Activated CD8-positive, alpha-beta memory T cell treated with anti-CD3 and anti-CD28 coated beads, Interleukin-2, amount 50 U/mL, for 48 hours (primary cell): Measurements from ENCODE around the gene ATXN10.
"Not testable (repeated sequence)": the region's sequence is repeated elsewhere in the genome, so short reads cannot be mapped to it uniquely, and the experiment has no call there.

Experiments used
- DNase-seq: peaks from one replicate; pipeline ENCODE4 v3.0.0-alpha.2; 2020

The ATXN10 gene

DNA sequence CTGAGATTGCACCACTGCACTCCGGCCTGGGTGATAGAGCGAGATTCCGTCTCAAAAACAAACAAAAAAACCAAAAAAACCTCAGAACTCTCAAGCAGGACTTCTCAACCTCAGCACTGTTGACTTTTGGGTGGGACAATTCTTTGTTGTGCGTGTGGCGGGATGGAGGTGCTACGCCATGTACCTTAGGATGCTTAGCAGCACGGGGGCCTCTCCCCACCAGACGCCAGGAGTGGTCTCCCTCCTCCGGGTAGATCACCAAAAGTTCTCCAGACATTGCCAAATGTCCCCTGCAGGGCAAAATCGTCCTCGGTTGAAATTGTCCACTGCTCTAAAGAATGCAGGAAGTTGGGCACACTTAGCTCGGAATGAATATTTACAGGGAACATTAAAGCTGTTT lies 26.9 kb upstream of the ATXN10 start:
- no peak for DNase-seq

DNA sequence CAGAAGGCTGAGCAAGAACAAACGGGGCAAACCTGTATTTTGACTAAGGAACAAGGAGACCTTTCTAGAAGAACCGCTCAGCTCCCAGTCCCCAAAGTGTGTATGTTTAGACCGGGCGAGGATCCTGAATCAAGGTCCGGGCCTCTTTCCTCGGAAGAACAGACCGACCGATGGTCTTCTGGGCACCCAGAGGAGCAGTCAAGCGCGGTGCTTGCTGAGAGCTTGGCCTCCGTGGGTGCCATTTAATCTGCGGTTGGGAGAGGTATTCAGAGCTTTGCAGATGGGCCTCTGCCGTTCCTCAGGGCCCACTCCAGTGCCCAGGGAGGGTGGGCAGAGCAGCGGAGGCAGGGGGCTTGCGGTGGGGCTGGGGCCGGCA lies 26.5 kb upstream of the ATXN10 start:
- DNase-seq = no peak

DNA sequence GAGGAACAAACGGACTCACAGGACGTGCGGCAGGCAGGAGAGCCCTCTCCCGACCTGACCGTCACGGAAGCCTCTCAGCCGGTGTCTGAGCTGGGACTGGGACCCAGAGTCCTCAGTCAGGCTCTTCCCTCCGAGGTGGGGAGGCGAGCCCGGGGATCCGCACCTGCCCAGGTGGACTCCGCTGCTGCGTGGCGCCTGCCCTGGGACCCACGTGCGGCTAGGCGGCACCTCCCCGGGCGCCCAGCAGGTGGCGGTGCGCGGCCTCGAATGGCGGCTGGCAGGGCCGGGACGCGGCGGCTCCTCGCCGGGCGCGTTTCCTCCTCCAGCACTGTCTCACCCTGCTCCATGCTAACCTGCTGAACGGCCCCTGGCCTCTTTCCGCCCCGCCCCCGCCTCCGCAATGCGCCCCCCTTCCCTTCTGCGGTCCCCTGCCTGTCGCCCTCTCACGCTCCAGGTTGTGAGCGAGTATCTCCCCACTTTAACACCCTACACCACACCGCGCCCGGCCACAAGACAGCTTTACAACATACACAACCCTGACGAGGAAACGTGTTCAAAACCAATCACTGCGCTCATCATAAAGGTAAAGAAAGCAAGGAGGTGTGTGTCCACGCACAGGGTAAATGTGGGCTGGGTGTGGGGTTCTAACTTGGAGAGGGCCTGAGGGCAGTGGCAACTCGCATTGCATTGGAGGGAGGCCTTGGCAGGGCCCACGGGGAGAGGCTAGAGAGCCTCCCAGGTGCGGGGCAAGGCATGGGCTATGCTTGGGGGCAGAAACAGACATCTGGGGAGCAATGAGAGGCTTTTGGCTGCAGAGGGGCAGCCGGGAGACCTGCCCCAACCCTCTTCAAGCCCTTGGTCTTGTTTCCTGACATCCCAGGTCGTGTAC lies 25.9 kb upstream of the ATXN10 start:
- DNase-seq = peak; percentile 94

DNA sequence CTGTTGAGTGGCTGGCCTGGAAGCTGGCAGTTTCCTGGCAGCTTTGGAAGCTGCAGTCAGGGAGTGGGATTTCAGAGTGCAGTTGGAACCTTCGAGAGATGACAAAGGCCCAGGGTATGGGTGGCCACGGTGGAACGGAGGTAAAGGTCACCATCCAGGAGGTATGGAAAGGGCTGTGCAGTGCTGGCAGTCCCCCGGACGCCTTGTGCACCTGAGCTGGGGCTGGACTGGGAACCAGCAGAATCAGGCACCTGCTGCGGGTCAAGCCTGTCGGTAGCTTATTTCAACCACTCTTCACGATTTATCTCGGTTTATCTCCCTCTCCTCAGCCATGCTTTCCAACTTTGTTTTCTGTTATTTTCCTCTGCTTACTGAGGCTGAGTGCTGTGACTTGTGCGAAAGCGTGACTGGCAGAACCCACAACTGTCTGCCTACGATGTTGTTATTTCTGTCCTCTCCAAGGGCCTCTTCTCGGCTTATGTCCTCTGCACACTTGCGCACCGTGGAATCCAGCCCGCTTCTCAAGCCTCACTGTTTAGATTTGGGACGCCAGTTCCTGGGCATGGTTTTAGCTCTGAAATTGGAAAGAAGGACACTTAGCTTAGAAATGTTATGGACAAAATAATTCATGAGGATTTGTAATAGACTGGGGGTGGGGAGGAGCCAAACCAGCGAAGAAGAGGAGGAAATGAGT lies 24.0 kb upstream of the ATXN10 start:
- no peak for DNase-seq

DNA sequence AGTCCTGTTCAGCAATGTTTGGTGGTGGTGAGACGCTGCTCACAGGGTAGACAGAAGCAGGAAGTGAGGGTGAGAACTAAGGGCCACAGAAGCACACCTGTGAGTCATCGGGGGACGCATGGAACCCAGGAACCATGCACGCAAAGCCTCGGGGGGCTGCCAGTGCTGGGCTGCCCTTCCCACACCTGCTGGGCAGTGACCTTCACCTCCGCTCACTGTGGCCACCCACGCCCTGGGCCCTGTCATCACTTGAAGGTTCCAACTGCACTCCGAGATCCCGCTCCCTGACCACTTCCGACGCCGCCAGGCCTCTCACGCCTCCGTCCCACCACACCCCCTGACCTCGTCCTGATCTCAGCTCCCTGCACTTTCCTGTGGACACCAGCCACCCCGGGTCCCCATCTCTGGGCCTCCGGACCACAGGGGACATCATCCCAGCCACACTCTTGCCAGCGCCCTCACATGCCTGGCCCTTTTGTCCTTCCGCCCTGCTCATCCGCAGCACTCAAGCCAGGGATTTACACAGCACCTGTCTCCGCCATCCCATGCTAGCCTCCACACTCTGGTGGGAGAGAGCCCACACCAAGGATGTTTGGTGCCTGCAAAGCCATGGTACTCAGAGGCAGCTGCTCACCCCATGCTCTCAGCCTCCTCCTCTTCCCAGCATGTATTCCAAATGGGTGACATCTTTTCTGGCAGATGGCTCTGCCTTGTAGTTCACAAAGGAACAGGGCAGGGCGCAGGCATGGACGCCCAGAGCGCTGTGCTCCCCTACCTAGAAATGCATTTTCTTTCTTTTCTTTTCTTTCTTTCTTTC lies 23.1 kb upstream of the ATXN10 start:
- no peak for DNase-seq

DNA sequence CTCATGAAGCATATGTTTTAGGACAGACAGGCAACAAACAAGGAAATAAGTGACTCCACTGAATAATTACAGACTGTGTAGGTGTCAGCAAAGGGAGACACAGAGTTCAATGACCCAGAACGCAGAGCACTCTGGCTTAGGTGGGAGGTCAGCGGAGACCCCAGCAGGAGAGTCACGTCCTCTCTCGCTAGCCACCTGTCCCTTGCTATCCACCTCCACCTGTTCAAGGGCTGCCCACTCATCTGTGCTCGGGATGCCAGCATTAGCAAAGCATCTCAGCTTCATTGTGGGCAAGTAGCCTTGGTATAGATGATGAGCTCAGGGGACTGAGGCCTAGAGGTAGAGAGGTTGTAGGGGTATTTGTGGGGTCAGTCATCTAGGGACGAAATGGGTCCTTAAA lies 21.8 kb upstream of the ATXN10 start:
- no peak for DNase-seq

DNA sequence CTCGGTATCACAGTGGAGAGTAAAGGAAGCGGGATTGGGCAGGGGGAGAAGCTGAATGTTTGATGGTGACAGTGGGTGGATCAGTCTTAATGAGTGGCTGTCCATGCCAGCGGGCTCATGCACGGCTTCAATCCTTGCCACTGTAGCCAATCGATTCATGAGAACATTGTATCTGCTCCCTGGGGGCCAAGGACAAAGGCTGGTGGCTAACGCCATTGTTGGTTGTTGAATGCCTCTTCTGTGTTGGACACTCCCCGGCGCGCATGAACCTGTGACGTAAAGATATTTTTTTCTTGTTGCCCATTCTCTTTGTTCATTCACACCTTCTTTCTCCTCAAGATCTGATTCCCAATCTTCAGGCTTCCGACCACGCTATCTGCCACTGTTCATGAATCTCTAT lies 20.9 kb upstream of the ATXN10 start:
- DNase-seq = no peak

DNA sequence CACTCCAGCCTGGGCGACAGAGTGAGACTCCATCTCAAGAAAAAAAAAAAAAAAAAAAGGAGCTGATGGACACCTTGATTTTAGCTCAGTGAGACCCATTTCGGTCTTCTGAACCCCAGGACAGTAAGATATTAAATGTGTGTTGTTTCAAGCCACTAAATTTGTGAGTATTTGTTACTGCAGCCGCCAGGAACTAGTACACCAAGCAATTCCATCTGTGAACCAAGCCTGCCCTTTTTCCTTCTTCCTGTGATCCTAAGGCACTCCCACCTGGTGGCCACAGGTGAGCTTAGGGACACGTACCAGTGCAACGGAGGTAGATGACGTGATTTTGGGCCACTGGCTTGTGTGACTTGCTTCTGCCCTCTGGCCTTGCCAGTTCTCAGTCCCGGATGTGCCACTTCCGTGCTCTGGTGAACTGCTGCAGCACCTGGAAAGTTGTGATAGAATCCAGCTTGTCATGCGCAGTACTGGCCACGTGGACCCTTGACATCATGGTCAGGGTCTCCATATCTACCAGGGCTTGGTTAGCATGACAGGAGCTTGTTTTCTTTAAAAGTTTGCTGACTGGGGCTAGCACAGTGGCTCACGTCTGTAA lies 19.6 kb upstream of the ATXN10 start:
- no peak for DNase-seq

DNA sequence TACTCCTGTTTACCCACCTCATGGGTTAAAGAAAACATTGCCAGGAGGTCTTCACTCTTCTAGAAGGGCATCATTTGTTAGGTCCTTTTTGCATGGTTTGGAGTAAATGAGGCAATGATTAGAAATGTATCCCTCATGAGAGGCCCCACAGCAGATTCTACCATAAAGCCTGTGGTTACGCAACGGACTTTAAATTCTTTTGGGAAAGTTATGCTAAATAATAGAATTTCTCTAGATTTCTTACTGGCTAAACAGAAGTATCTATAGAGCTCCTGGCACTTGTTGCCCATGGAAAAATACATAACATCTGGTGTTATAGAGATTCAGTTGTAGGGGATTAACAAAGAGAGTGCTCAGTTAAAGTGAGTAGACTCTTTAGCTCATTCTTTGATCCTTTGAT lies 15.1 kb upstream of the ATXN10 start:
- no peak for DNase-seq

DNA sequence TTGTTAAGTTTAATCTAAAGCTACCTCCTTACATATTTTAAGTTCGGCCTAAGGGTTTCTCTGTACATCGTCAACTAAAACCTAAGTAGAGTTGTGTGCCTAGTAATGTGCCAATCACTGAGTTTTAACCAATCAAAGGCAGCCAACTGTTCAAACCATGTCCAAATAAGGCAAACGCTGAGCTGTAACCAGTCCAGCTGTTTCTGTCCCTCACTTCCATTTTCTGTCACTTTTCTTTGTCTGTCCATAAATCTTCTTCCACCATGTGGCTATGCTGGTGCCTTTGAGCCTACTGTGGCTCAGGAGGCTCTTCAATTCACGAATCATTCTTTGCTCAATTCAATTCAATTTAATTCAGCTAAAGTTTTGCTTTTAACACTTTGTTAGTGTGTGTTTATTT lies 13.9 kb upstream of the ATXN10 start:
- DNase-seq = no peak

DNA sequence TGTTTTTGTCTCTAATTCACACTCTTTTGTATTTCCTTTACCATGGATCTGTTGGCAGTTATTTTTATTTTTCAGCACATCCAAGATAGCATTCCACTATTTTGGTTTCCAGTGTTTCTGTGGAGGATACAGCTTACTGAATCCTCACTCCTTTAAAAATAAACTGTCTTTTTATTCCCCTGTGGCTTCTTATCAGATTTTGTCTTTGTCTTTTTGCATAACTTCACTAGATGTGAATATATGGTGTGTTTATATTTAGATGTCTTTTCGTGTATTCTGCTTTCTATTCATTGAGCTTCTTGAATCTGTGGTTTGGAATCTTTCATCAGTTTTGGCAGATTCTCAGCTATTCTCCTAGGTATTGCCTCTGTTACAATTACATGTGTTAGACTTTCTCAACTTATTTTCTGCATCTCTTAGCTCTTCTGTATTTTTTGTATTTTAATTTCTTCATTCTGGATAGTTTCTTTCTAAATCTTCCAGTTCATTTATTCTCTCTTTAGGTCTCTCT lies 7.4 kb upstream of the ATXN10 start:
- no peak for DNase-seq

DNA sequence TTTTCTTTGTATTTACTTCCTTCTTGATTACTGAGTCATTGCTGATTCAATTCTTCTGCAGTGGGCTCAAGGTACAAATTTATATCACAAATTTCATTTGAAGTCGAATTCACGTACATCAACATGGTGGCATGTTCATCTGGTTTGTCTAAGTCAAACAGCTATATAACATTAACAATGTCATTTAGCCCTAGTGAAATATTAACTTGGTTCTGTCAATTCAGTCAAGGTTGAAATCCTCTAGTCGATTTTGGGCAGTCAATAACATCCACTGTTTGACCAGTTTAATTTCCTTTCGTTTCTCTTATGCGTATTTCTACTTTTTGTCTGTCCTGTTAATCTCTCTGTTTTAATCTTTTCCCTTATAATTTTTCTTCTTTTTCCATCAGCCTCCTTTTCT lies 4.1 kb upstream of the ATXN10 start:
- no peak for DNase-seq

DNA sequence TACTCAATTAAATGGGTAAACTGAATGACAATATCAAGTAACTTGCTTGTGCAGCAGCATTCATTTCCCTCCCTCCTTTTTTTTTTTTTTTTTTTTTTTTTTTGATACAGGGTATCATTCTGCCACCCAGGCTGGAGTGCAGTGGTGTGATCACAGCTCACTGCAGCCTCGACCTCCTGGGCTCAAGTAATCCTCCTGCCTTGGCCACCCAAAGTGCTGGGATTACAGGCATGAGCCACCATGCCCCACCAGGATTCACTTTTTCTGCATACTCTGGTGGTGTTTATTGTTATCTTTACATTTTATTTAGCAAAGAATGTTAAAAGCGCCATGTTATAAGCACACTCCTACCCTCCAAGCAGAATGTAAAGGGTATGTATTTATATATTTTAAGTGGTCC lies 1.3 kb upstream of the ATXN10 start:
- DNase-seq = not testable (repeated sequence)

DNA sequence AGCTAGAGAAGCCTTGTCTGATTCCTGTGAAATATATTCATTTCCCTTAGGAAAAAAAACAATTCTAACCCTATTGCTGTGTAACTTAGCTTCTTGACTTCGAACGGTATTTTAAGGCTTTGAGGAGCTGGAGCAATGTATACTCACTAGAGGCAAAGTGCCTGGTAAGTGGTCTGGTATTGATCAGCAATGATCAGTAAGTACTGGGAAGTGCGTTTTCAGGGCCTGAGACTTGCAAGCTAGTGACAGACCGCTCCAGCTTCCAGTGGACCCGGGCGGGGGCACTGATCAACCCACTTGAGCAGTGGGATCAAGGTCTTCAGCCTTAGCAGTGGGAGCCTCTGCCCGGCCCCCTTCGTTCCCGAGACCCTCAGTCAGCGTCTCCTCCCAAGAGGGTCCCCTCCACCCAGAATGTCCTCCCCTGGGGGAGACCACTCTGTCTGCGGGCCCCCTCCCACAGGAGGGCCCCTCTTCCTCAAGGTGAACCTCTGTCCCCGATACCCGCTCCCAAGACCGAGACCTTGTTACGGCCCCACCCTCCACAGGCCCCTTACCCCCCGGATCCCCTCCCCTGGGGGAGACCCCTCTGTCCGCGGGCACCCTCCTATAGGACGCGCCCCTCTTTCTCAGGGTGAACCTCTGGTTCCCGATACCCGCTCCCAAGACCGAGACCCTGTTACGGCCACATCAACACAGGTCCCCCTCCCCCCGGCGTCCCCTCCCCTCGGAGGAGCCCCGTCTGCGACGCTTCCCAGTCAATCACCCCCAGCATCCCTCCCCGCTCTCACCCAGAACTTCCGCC lies 452 bp upstream of the ATXN10 start:
- DNase-seq = no peak

DNA sequence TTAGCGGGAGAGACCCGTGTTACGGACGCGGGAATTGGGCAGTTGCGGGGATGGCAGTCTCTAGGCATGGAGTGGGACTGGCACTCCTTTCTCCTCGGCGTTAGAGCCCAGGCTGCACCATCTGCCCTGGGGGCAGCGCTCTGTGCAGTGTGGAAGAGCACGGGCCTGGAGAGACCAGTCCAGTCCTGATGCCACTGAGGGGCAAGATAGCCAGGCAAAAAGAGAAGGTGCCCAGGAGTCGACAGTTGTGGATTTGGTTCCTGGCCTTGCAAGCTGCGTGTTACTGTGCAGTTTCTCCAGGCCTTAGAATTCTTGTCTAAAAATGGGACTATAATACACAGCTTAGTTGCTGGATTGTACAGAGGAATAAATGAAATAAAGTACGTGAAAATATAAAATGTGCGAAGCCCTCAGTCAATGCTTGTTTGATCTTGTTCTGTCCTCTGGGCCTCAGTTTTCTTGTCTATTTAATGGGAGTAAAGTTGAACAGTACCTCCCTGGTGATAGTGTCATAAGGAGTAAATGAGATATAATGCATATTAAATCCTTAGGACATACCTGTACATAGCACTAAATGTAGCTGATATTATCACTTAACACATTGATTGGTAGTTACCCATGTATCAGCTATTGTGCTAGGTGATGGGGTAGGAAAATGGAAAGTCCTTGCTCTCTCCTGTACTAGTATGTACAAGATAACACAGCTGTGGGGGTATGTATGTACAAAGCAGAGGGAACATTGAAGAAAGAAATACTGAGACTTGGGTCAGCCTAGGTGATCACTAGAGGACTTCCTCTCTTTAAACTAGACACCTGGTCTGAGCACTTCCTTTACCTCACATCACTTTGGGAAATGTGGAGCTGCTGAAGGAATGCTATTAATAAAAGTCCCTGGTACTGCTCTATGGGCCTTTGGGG lies 1.2 kb downstream of the ATXN10 start:
- DNase-seq = no peak

DNA sequence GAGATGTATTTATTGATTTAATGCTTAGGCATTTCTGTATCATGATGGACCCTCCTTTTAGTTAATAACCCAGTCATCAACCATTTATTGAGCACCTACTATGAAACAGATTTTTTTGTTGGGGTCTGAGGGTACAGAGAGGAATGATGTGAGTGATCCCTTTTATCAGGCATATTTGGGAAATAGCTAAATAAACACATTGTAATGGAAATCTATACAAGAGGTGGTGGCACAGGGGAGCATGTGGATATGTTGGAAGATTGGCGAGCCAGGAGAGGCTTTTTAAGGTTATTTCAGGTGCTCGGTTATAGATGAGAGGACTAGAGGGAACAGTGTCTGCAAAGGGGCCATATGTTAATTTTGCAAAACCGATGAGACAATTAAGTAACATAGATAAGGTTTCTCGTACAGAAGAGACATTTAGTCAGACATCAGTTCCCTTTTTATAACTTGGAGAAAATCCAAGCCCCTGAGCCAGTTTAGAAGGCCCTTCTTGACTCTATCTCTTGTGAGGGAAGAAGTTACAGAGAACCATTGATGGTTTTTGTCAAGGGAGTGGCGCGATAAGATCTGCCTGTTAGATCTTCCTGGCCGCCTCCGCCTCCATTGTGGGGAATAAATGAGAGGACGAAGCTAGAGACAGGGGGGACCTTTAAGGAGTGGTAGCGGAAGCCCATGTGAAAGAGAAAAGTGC lies 2.0 kb downstream of the ATXN10 start:
- DNase-seq = no peak

DNA sequence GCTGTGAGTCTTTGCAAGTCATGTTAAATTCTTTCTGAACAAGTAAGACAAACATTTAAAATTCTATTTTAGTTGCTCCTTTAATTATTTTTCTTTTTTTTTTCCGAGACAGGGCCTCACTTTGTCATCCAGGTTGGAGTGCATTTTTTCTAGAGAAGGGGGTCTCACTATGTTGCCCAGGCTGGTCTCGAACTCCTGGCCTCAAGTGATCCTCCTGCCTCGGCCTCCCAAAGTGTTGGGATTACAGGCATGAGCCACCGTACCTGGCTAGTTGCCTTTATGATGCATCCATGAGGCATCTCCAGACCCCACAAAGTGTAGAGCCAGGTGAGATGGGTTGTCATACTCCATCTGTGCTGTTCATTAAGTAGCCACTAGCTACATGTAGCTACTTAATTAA lies 4.4 kb downstream of the ATXN10 start:
- DNase-seq = no peak

DNA sequence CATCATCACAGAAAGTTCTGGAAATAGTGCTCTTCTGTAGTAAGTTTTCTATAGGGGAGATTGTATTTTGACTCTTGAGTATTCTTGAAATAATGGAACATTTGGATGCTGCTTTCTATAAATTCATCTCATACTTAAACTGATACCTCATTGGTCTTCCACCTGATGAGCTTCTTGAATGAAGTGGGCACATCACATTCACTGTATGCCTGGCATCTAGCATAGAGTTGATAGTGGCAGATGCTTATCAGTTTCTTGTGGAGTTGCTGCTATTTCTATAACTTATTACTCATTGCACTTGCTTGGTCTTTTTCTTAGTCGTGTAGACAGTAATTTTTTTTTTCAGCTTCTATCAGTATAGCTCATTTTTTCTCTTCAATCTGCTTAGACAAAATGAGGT lies 5.4 kb downstream of the ATXN10 start:
- no peak for DNase-seq

DNA sequence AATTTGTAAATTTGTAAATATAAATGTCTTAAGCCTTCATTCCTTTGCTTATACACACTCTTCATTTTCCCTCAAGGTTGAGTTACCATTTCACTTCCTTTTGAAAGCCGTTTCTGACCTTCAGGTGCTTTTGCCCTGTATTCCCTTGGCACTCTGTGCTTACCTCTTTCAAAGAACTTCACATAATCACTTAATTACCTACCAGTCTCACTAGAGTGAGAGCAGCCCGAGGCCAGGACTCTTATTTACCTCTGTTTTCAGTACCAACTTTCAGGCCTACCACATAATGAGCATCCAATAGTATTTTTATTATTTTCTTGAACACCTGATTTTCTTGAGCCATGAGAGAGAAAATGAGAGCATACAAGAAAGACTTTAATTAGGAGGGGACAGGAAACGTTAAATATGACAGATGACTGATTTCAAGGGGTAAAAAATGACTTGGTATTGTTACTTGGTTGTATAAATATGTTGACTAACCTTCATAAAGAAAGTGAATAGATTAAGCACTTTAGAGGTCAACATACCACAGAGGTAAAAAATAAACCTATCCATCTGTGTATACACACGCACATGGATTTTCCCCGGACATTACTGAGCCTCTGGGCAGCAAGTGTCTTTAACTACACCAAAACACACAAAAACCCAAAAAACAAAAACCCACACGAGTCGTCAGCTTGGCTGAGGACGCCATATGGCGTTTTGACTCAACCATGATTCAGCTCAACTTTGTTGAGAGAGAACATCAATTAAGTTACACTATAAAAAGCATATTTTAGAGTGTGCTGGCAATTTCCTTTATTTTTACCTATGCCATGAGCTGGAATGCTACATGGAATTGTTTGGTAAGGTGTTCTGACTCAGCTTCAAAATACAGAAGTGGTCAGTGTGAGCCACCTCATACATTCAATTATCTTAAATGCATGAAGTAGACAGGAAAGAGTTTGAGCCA lies 7.6 kb downstream of the ATXN10 start:
- no peak for DNase-seq
